HL-60/S4 (cell line): ENCODE measurements around the gene RALGAPB.
"Not testable (repeated sequence)": the region's sequence is repeated elsewhere in the genome, so short reads cannot be mapped to it uniquely, and the experiment has no call there.

Experiments used
- in situ Hi-C: fragments of 300-500 bp; cut with MboI; formaldehyde crosslinking; loops from 2 replicates; pipeline ENCODE4 v1.14.3; 2022; ENCODE audit warnings: low sequenced_read_pairs

The RALGAPB gene

DNA sequence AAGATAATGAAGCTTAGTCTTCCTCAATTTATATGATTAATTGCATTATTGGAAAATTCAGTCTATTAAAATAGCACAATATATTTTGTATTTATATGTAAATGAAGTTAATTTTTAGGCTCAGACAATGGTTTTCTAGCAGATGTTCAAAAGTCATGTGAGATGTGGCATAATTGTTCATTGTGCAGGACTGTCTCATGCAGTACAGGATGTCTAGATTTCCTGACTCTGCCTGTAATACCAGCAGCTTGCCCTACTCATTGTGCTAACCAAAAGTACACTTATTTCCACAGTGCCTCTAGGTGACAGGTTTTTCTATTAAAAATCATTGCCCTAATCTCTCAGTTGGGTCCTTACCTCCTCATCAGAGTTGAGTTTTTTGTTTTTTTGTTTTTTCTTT lies 12.4 kb downstream of the RALGAPB start:
- in situ Hi-C loops = no loop called here

DNA sequence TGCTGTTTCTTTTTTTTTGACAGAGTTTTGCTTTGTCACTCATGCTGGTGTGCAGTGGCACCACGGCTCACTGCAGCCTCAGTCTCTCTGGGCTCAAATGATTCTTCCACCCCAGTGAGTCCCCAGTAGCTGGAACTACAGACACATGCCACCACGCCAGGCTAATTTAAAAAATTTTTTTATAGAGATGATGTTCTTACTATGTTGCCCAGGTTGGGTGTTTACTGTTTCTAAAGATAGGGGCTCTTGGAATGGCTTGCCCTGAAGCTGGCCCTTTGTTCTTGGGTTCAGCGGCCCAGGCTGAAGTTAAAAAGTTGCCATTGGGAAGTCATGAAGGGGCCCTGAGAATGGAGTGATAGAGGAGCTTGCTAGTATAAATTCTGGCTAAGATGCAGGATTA lies 16.5 kb downstream of the RALGAPB start:
- in situ Hi-C loops = no loop called here

DNA sequence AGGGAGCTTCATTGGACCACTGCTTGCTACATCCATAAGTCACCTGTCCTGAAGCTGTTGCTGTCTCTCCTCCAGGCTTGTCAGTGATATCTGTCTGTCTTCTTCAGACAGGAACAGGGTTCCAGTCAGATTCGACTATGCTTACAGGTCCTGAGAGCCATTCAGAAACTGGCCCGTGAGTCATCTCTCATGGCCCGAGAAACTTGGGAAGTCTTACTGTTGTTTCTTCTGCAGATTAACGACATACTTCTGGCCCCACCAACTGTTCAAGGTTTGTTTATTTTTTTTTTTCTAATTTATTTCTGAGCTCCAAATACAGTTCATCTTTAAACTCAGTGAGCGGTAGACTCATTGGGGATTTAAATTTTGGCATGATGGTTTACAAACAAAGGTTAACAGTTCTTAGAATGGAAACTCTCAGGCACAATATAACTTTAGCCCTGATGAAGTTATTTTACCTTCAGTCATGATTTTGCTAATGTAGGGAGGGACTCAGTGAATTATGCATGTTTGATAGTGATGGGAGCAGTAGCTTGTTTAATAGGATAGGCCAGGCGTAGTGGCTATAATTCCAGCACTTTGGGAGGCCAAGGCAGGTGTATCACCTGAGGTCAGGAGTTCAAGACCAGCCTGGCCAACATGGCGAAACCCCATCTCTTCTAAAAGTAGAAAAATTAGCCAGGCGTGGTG lies 24.7 kb downstream of the RALGAPB start:
- in situ Hi-C loops = no loop called here

DNA sequence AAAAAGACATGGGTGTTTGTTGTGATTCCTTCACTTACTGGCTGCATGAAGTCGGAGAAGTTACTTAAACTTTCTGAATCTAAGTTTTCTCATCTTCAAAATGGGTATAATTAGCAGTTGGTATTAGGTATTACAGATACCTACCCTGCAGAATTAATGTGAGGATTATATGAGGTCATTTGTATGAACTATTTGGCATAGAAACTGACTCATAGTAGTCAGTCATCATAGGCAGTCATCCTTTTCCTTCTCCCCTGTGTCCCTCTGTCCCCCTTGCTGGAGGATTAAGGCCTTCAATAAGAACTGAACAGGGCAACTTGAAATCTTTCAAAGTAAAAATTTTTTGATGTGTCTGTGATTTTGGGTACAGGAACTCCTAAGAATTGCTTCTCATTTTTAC lies 26.3 kb downstream of the RALGAPB start:
- in situ Hi-C loops = no loop called here

DNA sequence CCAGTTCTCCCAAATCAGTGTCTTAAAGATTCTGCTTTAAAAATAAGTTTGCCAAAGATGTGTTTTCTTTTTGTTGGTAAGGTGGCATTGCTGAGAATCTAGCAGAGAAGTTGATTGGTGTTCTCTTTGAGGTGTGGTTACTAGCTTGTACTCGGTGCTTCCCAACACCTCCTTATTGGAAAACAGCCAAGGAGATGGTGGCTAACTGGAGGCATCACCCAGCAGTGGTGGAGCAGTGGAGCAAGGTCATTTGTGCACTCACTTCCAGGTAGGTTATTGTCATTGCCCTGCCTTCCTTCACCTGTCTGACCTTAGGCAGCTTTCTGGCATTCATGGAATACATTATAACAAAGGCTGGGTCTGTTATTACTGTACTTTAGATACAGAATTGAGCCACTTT lies 26.7 kb downstream of the RALGAPB start:
- in situ Hi-C loops = no loop called here

DNA sequence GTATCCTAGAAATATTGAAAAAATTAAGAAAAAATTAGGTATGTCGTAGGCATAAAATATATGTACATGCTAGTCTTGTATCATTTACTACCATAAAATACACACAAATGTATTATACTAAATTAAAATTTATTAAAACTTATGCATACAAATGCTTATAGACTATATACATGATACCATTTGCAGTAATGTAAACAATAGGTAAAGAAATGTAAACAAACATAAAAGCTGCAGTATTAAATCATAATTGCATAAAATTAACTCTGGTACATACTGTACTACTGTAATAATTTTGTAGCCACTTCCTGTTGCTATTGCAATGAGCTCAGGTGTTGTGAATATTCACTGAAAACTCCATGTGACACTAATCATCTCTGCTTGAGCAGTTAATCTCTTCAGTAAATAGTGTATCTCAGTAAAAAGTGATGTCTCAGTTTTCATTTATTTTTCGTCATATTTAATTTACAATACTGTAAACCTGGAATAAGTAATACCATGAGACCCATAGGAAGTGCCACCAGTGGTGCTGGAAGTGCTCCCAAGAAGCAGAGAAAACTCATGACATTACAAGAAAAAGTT lies 29.3 kb downstream of the RALGAPB start:
- in situ Hi-C loops = no loop called here

DNA sequence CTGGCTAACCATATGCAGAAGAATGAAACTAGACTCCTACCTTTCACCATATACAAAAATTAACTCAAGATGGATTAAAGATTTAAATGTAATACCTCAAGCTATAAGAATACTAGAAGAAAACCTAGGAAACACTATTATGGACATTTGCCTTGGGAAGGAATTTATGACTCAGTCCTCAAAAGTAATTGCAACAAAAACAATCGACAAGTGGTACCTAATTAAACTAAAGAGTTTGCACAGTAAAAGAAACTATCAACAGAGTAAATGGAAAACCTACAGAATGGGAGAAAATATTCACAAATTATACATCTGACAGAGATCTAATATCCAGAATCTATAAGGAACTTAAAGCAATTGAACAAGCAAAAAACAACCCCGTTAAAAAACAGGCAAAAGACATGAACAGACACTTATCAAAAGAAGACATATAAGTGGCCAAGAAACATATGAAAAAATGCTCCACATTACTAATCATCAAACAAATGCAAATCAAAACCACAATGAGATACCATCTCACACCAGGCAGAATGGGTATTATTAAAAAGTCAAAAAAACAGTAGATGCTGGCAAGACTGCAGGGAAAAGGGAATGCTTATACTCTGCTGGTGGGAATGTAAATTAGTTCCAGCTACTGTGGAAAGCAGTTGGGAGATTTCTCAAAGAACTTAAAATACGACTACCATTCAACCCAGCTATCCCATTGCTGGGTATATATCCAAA lies 31.9 kb downstream of the RALGAPB start:
- in situ Hi-C loops = no loop called here

DNA sequence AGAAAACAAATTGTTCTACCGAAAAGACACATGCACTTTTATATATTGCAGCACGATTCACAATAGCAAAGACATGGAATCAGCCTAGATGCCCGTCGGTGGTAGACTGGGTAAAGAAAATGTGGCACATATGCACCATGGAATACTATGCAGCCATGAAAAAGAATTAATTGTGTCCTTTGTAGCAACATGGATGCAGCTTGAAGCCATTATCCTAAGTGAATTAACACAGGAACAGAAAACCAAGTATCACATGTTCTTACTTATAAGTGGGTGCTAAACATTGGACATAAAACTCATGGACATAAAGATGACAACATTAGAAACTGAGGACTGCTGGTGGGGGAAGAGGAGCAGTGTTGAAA lies 32.4 kb downstream of the RALGAPB start:
- in situ Hi-C loops = no loop called here

DNA sequence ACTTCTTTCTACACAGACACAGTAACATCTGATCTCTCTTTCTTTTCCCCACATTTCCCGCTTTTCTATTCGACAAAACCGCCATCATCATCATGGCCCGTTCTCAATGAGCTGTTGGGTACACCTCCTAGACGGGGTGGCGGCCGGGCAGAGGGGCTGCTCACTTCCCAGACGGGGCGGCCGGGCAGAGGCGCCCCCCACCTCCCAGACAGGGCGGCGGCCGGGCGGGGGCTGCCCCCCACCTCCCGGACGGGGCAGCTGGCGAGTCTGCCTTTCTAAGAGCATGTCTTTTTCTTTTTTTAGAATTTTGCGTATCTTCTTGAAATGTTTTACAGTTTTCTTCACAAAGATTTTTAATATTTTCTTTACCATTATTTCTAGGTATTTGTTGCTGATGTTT lies 39.1 kb downstream of the RALGAPB start:
- in situ Hi-C loops = not testable (repeated sequence)

DNA sequence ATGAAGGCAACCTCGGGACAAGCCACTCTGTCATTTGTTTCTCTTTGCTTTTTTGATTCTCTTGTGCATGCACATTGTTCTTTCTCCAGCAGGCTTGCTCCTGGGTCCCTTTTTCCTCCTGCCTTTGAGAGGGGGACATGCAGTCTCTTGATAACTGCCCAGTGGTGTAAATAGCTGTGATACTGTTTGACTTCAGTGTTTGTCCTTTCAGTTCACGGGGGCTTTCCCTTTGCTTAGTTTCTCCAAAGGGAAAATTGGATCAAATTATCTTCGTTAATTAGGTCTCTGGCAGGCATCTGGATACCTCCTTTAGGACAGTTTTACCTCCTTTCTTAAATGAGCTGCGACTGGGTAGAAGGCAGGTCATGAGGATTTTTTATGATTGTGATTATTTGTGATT lies 41.5 kb downstream of the RALGAPB start:
- in situ Hi-C loops = no loop called here

DNA sequence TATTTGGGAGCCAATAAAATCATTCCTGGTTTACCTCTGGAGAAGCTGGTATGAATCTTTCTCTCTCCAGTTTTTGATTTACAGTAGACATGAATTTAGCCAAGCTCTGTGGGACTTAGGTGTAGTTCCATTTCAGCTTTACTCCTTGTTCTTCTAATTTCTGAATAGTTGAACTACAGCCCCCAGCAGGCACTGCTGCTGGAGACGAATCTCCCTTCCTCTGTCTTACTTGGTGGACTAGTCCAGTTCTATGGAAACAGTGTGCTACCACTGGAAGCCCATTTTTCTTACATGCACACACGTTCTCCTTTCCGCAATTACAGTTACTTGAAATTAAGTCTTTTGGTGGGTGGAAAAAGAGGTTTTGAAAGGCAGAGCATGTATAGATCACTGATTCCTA lies 42.3 kb downstream of the RALGAPB start:
- in situ Hi-C loops = no loop called here

DNA sequence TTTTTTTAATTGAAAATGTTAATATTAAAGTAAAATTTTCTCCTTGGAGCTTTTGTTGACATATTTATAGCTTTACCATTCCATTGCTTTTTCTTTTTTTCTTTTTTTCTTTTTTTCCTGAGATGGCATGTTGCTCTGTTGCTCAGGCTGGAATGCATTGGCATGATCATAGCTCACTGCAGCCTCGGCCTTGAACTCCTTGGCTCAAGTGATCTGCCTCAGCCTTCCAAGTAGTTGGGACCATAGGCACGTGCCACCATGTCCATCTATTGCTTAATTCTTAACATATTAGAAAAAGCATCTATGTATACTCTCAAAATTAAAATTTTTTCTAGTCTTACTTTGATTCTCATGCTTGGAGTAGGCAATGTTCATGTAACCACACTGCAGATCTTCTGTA lies 43.0 kb downstream of the RALGAPB start:
- in situ Hi-C loops = no loop called here

DNA sequence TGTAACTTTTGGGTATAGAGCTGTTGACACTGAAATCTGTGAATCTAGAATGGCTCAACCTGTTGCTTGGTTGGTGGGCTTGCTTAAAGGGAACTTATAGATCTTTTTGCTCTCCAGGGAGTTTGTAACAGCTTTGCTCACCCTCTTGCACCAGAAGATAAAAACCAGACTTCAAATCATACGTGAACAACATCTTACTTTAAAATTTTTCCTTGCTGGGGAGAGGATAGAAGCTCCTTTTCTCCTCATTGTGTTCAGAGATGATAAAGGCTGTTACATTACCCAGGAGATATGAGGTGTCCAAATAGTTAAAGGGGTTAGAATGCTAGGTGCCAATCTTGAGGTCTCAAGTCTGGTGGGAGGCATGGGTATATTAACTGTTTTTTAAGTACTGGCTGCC lies 46.8 kb downstream of the RALGAPB start:
- in situ Hi-C loops = no loop called here

DNA sequence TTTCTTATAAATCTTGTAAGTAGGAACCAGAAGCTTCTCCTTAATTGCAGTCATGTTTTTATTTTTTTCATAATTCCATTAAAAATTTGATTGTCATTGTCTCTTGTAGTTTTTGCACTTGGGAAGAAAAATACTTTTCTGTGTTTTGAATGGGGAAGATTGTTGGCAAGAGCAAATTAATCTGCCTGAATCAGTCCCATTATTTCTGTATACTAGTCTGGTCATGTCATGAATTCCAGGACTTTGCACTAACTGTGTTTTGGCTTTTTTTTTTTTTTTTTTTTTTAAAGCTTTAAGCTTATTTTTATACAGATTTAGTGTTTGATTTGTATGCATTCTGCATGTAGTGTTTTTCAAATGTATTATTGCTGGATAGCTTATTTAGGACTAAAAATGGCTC lies 47.6 kb downstream of the RALGAPB start:
- in situ Hi-C loops = no loop called here

DNA sequence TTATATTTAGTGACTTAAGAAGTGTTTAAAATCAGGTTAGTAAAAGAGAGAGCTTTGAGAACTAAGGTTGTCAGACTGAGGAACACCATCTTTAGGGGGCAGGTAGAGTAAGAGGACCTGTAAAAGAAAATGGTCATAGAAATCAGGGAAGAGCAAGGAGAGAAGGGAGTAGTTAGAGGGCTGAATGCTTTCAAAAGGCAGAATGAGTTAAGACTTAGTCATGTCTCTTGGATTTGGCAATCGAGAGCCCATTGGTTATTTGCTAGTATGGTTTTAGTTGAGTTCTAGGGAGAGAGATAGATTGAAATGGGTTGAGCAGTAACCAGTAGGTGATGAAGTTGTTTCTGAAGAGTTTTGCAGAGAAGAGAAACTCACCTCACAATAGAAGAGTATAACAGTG lies 51.1 kb downstream of the RALGAPB start:
- in situ Hi-C loops = no loop called here

DNA sequence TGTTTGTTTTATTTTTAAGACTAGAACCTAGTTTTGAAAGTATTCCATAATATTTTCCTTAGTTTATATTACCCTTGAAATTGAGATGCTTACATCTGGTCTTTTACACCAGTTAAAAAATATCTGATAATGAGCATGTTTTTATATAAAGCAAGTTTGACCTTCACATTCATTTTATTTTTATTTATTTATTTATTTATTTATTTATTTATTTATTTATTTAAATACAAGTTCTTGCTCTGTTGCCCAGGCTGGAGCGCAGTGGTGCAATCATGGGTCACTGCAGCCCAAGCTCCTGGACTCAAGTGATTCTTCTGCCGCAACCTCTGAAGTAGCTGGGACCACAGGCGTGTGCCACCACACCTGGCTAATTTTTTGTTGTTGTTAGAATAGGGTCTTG lies 55.5 kb downstream of the RALGAPB start:
- in situ Hi-C loops = no loop called here

DNA sequence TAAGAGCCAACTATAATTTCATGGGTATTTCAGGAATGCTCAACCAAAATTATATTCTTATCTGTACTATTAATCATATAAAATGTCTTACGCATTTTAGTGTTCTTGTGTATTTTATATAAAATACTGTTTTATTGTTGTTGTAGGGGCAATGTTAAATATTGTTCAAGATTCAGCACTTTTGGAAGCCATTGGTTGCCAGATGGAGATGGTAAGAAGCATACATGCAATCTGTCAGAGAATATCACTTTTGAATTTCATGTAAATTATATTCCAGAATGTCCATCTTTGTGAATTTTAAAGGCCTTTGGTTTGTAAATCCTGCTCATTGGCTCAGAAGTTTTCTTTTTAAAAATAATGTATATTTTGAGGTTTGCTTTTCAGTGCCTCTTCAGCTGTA lies 58.4 kb downstream of the RALGAPB start:
- in situ Hi-C loops = no loop called here

DNA sequence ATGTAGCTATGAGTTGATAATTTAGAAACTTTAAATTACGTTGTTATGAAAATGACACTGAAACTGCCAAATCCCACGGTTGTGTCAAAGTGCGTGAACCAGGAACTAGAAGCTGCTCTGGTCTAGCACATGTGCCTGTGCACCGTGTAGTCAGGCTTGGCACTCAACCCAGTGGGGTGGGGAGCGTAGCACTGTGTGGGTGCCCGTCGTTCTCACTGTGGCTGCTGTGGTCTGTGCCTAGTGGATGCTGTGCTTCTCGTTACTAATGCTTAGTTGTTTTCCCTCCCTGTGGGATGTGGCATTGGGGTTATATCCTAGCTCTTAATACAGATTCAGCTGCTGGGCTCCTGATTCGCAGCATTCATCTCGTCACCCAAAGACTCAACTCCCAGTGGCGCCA lies 62.1 kb downstream of the RALGAPB start:
- in situ Hi-C loops = no loop called here

DNA sequence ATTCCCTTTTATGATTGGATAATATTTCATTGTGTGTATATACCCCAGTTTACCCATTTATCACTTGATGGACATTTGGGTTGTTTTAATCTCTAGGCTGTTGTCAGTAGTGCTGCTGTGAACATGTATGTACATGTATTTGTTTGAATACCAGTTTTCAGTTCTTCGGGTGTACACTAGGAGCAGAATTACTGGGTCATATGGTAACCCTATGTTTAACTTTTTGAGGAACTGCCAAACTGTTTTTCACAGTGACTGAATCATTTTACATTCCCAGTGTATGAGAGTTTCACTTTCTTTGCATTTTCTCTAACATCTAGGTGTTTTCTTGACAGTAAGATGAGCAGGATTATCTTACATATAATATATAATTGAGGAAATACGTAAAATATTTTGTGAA lies 63.7 kb downstream of the RALGAPB start:
- in situ Hi-C loops = no loop called here

DNA sequence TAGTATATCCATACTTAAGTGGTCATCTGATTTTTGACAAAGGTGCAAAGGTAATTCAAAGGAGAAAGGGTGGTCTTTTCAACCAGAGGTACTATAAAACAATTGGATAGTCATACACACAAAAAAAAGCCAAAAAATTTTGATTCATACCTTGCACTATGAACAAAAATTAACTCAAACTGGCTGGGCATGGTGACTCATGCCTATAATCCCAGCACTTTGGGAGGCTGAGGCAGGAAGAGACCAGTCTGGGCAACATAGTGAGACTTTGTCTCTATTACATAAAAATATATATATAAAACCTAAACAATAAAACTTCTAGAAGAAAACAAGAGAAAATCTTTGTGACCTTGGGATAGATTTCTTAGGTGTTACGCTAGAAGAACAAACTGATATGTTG lies 64.5 kb downstream of the RALGAPB start:
- in situ Hi-C loops = no loop called here

DNA sequence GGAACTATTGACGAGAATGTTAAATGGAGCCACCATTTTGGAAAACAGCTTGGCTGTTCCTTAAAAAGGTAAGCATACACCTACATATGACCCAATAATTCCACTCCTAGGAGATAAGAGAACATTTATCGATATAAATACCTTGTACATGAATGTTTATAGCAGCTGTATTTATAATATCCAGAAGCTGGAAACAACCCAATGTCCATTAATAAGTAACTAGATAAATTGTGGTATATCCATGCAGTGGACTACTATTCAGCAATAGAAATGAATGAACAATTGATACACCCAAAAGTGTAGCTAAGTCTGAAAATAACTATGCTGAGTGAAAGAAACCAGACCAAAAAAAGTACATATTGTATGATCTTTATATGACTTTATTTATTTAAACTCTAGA lies 66.1 kb downstream of the RALGAPB start:
- in situ Hi-C loops = no loop called here
